GM18858 (cell line): Measurements from ENCODE around the gene EGFL7.

Experiments used
- ATAC-seq: cut with Tn5 transposase; IDR thresholded peaks from one replicate; pipeline ENCODE4 v1.9.1; 2021; ENCODE audit not compliant: unreplicated experiment

Gene EGFL7

GRCh38 chr9:136662656-136663581 lies at the start of gene EGFL7:
TSS of gene EGFL7 (plus strand) at chr9:136662916. CDS start at chr9:136668283, 5,367 bp downstream.
- no peak for ATAC-seq

- ATAC-seq = no peak
These were observed 48.8 kb upstream of the EGFL7 start for GRCh38 chr9:136613824-136614371.

GRCh38 chr9:136614372-136614922 lies 48.3 kb upstream of the EGFL7 start:
- ATAC-seq = no peak

- no peak for ATAC-seq
These were observed 47.6 kb upstream of the EGFL7 start for GRCh38 chr9:136614967-136615623.

GRCh38 chr9:136615631-136616306 lies 46.9 kb upstream of the EGFL7 start:
- ATAC-seq = no peak

- no peak for ATAC-seq
These were observed 46.4 kb upstream of the EGFL7 start for GRCh38 chr9:136616307-136616635.

GRCh38 chr9:136616948-136617695 lies 45.6 kb upstream of the EGFL7 start:
- no peak for ATAC-seq

GRCh38 chr9:136617746-136618579 lies 44.8 kb upstream of the EGFL7 start:
- no peak for ATAC-seq

- ATAC-seq = no peak
These were observed 43.9 kb upstream of the EGFL7 start for GRCh38 chr9:136618580-136619547.

- no peak for ATAC-seq
These were observed 42.8 kb upstream of the EGFL7 start for GRCh38 chr9:136619742-136620440.

GRCh38 chr9:136620441-136621018 lies 42.2 kb upstream of the EGFL7 start:
- ATAC-seq = no peak

- no peak for ATAC-seq
These were observed 41.5 kb upstream of the EGFL7 start for GRCh38 chr9:136621019-136621733.

- no peak for ATAC-seq
These were observed 41.0 kb upstream of the EGFL7 start for GRCh38 chr9:136621734-136622093.

GRCh38 chr9:136622538-136622948 lies 40.2 kb upstream of the EGFL7 start:
- no peak for ATAC-seq

- no peak for ATAC-seq
These were observed 39.5 kb upstream of the EGFL7 start for GRCh38 chr9:136623016-136623841.

GRCh38 chr9:136623842-136624183 lies 38.9 kb upstream of the EGFL7 start:
- ATAC-seq = no peak
